Body of pancreas (tissue), 4 donors: ENCODE data around the gene CMIP.

Experiments
- POLR2A ChIP-seq, 3 donors: fragments of 450-650 bp; IDR thresholded peaks; one replicate each; pipeline ENCODE4 v1.6.1; 2016; ENCODE audit warnings: antibody characterized with exemption in 3 of 3, mild to moderate bottlenecking in 2 of 3
- TF ChIP-seq, protein P1 (sequence below), 7 experiments: fragments of 450-650 bp in 4 of 7; fragments of 200-600 bp in 3 of 7; sonication (generic) in 3 of 7; IDR thresholded peaks; one replicate each; pipeline ENCODE4 v1.5.1; 2016 to 2019; ENCODE audit warnings: antibody characterized with exemption in 7 of 7

DNA sequence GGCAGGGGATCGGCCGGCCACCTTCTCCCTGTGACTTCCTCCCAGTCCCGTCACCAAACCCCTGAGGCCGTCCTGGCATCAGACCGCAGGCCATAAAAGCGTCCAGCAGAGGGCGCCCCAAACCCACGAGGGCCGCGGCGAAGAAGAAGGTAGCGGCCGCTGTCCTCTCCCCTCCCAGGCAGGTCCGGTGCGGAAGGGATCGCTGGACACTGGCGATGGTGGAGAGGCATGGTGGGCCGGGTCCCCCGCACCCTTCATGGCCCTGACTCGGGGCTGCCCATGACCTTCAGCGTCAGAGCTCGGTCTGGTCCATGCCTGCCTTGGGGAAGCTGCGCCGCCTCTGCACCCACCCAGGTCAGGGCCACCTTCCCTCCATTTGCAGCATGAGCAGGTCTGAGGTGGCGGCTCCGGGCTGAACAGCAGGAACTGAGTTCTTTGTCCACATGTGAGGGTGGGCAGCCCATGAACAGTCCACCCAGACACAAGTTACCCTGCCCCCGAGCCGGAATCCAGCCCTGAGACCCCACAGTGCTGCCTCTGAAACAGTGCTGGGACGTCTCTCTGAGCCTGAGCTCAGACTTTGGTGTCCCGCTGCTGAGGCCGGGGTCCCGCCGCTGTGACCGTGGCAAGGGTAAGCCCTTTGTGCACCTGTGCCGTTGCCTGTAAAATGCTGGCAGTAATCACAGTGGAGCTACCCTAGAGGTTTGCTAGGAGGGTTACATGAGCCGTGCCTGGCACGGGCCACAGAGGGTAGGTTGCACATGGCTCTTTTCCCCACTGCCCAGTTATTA is 40.8 kb upstream of the CMIP start:
- TF ChIP-seq, protein P1, sequence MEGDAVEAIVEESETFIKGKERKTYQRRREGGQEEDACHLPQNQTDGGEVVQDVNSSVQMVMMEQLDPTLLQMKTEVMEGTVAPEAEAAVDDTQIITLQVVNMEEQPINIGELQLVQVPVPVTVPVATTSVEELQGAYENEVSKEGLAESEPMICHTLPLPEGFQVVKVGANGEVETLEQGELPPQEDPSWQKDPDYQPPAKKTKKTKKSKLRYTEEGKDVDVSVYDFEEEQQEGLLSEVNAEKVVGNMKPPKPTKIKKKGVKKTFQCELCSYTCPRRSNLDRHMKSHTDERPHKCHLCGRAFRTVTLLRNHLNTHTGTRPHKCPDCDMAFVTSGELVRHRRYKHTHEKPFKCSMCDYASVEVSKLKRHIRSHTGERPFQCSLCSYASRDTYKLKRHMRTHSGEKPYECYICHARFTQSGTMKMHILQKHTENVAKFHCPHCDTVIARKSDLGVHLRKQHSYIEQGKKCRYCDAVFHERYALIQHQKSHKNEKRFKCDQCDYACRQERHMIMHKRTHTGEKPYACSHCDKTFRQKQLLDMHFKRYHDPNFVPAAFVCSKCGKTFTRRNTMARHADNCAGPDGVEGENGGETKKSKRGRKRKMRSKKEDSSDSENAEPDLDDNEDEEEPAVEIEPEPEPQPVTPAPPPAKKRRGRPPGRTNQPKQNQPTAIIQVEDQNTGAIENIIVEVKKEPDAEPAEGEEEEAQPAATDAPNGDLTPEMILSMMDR (IDR thresholded peaks at IDR 0.05) = peak; percentile 89 to 96 (median 94)
- TF ChIP-seq POLR2A (IDR thresholded peaks at IDR 0.05) = no peak
